Ishikawa (cell line): ENCODE data around the gene TRANK1.

Source experiments
- CREB1 ChIP-seq: IDR thresholded peaks from 2 replicates; pipeline ENCODE4 v1.6.1; 2012; ENCODE audit warnings: low read depth
- EGR1 ChIP-seq: IDR thresholded peaks from 2 replicates; pipeline ENCODE4 v1.6.1; 2012
- EP300 ChIP-seq: IDR thresholded peaks from 2 replicates; pipeline ENCODE4 v1.6.1; 2012; ENCODE audit warnings: borderline replicate concordance
- FOXM1 ChIP-seq: IDR thresholded peaks from 2 replicates; pipeline ENCODE4 v1.6.1; 2012; ENCODE audit warnings: low read depth, borderline replicate concordance
- MAX ChIP-seq: IDR thresholded peaks from 2 replicates; pipeline ENCODE4 v1.6.1; 2012
- NFIC ChIP-seq: IDR thresholded peaks from 2 replicates; pipeline ENCODE4 v1.6.1; 2012
- RAD21 ChIP-seq: IDR thresholded peaks from 2 replicates; pipeline ENCODE4 v1.6.1; 2012; ENCODE audit warnings: low read depth
- REST ChIP-seq: IDR thresholded peaks from 2 replicates; pipeline ENCODE4 v1.6.1; 2012; ENCODE audit warnings: low read depth, mild to moderate bottlenecking
- TAF1 ChIP-seq: IDR thresholded peaks from 2 replicates; pipeline ENCODE4 v1.6.1; 2012; ENCODE audit warnings: low read depth, mild to moderate bottlenecking
- ZBTB7A ChIP-seq: IDR thresholded peaks from 2 replicates; pipeline ENCODE4 v1.6.1; 2012; ENCODE audit warnings: low read depth

- TF ChIP-seq REST = no peak
- no peak for TF ChIP-seq MAX
- TF ChIP-seq CREB1 = no peak
- TF ChIP-seq EGR1 = no peak
- TF ChIP-seq ZBTB7A = no peak
- TF ChIP-seq NFIC = no peak
- TF ChIP-seq FOXM1 = no peak
- no peak for TF ChIP-seq RAD21
- no peak for TF ChIP-seq TAF1
- TF ChIP-seq EP300 = no peak
Observed at GRCh38 chr3:36989568-36989967, 44.7 kb upstream of the TRANK1 start.
